ENCODE measurements around the gene MIGA2. TPM values are rescaled to one million over a fixed set of nuclear protein-coding genes. Genes with fewer than 3 reads are reported as not detected.
"Not testable (repeated sequence)": the region's sequence is repeated elsewhere in the genome, so short reads cannot be mapped to it uniquely, and the experiment has no call there.

MIGA2 gene
- total RNA-seq, 1 donor from 2014 or later = 39.3 TPM

DNA sequence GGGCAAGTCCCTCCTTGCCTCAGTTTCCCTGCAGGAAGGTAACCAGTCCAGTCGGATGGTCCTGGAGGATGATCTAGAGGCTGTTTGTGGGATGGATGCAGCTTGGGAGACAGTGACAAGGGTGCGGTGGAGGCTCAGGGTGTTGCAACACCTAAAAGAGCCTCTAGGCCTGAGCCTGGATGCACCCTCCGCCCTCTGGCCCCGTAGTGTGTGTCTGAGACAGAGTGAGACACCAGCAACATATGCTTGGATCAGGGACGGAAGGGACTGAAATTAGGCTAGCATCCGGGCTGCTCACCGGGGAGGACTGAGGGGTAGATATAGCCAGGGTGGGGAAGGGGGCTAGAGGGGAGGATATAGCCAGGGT lies 73.1 kb downstream of the MIGA2 start:
- intact Hi-C loops (cut with DNase I) = no loop called here
- DNase-seq (ENCODE audit: low spot score) = no peak

DNA sequence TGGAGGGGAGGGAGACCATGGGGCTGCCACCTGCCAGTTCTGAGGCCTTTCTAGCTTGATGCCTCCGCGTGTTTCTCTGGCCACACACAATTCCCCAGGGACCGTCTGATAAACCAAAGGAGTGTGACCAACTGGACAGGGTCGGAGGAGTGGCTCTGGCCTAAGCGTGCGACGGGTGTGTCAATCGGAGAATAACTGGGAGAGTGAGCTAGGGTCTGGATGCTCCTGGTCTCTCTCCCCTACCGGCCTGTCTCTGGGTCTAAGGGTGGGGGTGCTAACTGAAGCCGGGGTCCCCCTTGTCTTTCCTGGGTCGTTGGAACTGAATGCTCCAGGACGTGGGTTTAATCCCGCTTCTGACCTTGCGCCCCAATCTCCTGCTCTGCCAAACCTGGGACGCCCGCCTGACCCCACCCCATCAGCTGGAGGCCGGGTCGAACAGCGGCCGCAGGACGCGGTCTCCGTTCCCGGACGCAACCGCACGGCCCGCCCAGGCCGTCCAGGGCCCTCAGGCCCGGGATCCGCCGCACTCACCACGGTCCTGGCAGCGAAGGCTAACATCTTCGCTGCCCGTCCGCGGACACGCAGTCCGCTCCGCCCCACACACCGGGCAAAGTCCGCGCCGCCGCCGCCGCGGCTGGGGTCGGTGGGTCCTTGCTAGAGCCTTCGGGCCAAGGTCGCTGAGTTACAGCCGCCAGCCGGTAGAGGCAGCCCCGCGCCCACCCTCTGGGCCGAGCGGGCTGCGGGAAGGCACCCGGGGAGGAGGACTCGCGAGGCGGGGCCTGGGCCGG lies 73.7 kb downstream of the MIGA2 start:
- intact Hi-C loops (cut with DNase I) = loop anchor here (2.0 kb wide), 1 partner anchor 73 kb away; the partner anchor contains the start of gene MIGA2
- DNase-seq (ENCODE audit: low spot score) = no peak

DNA sequence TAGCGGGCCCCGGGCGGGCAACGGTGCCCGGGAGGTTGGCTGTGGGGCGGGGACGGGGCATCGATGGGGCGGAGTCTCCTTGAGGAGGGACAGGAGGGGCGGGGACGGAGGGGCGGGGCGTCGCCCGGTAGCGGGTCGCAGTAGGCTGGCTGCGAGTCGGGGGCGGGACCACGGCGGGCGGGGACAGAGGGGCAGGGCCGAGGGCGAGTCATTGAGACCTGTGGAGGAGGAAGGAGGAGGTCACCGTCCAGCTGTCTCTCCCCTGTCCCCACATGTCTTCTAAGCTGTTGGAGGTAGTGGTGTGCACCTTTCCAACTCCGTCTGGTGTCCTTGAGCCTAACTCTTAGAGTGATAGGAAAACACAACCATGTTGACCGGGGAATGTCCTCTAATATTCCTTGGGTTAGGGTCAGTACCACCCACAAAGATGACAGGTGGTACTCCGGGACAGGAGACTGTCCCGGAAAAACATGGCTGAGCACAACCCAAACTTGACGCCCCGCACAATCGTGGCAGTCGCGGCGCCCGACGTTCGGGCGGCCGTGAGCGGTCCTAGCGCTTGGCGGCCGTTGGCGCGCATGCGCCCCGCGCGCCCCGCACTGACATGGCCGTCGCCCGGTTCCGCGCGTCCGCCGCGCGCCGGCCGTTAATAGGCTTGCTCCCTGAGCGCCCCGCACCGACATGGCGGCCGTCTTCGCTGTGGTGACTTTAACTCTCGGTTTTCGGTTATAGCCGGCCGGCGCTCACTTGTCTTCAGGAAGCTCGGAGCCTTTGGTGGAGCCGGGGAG lies 74.5 kb downstream of the MIGA2 start, which contains the start of the genes CRAT and PTPA:
CRAT (minus strand) TSS at position 54 of the 788 bp plus-strand sequence. CDS start 284 bp downstream, outside the sequence.
PTPA (plus strand) TSS at position 676 of the 788 bp plus-strand sequence. CDS start 186 bp downstream, outside the sequence.
- intact Hi-C loops (cut with DNase I) = loop anchor here (2.0 kb wide), 1 partner anchor 74 kb away; the partner anchor contains the start of gene MIGA2
- DNase-seq (ENCODE audit: low spot score) = peak; percentile 100

DNA sequence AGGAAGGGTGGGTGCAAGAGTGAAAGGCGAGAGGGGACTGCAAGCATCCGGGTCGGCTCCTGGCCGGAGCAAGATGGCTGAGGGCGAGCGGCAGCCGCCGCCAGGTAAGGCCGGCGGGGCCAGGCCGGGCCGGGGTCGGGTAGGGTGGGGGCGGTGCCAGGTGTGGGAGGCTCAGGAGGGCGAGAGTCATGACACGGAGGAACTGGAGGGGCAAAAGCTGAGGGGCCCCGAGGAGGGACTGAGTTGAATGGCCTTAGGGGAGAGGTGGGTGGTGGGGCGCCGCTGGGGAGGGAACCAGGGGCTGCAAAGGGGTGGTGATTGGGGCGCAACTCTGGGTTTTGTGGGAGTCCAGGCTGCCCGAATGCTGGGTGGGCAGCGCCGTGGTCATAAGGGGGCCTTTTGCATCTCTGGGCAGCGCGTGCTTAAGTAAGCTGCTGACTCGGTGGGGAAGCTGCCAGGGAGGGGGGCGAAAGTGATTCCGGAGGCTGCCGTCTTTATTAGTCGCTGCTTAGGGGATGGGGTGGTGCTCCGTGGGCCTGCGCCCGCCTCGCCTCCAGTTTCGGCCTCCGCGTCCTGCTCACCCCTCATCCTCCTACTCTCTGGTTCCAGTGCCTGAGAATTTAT lies 75.2 kb downstream of the MIGA2 start:
- peak; percentile 83 for DNase-seq (ENCODE audit: low spot score)
- intact Hi-C loops (cut with DNase I) = loop anchor here (2.0 kb wide), 1 partner anchor 75 kb away; the partner anchor contains the start of gene MIGA2

DNA sequence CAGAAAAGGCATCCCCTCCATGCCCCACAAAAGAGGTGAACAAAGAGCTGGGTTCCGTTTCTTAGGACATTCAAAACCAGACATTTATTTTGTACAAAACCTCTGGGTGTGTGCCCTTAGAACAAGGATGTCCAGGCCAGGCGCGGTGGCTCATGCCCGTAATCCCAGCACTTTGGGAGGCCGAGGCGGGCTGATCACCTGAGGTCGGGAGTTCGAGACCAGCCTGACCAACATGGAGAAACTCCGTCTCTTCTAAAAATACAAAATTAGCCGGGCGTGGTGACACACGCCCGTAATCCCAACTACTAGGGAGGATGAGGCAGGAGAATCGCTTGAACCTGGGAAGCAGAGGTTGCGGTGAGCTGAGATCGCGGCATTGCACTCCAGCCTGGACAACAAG lies 76.1 kb downstream of the MIGA2 start:
- intact Hi-C loops (cut with DNase I); DNase-seq (ENCODE audit: low spot score): not testable (repeated sequence)

DNA sequence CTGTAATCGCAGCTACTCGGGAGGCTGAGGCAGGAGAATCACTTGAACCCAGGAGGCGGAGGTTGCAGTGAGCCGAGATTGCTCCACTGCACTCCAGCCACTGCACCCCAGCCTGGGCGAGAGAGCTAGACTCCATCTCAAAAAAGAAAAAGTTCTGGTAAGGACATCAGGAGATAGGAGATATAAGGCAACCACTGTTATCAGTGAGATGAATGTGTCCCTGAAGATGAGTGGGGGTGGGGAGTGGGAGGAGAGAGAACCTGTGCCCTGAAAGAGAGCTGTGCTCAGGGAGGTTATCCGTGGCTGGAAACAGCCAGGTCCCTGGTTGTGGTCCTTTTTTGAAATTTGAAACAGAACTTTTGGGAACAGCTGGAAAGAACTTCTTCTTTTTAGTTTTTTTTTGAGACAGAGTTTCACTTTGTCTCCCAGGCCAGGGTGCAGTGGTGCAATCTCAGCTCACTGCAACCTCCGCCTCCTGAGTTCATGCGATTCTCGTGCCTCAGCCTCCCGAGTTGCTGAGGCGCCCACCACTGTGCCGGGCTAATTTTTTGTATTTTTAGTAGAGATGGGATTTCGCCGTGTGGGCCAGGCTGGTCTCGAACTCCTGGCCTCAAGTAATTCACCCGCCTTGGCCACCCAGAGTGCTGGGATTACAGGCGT lies 77.3 kb downstream of the MIGA2 start:
- DNase-seq (ENCODE audit: low spot score) = no peak
- intact Hi-C loops (cut with DNase I) = no loop called here

DNA sequence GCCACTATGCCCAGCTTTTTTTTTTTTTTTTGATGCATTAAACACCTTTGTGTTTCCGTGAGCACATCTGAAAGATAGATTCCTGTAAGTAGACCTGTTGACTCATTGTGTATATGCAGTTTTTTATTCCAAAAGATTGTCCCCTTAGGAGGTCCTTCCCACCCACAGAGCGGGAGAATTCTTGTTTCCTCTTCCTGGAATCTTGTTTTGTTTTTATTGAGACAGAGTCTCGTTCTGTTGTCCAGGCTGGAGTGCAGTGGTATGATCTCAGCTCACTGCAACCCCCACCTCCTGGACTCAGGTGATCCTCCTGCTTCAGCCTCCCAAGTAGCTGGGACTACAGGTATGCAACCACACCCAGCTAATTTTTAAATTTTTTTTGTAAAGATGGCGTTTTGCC lies 82.4 kb downstream of the MIGA2 start:
- intact Hi-C loops (cut with DNase I) = no loop called here
- no peak for DNase-seq (ENCODE audit: low spot score)

DNA sequence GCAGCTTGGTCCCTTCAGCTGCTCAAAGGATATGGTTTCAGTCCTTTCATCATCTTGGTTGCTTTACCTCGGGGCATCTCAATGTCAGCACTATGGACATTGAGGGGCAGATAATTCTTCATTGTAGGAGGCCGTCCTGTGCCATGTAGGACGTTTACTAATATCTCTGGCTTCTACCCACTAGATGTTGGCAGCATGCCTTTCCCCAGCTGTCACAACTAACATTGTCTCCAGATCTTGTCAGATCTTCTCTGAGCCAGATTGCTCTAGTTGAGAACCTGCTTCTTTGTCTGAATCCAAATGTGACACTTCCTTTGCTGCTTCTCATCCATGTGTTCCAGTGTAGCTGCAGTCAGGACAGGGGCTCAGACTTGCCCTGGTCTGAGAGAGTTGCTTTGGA lies 85.1 kb downstream of the MIGA2 start:
- no peak for DNase-seq (ENCODE audit: low spot score)
- intact Hi-C loops (cut with DNase I) = no loop called here

Other genes starting within 250 kb of the MIGA2 start
- gene TBC1D13, start 249.4 kb upstream of the MIGA2 start, total RNA-seq = 15.7 TPM
- gene ENDOG, start 218.1 kb upstream of the MIGA2 start, total RNA-seq = 47.1 TPM
- 18.0 TPM for gene SPOUT1, start 206.8 kb upstream of the MIGA2 start, total RNA-seq
- 9.2 TPM for gene KYAT1, start 154.7 kb upstream of the MIGA2 start, total RNA-seq
- 24.2 TPM for gene LRRC8A, start 154.5 kb upstream of the MIGA2 start, total RNA-seq
- gene PHYHD1, start 115.6 kb upstream of the MIGA2 start, total RNA-seq = 21.9 TPM
- gene DOLK, start 89.0 kb upstream of the MIGA2 start, total RNA-seq = 9.8 TPM
- 36.3 TPM for gene NUP188, start 88.9 kb upstream of the MIGA2 start, total RNA-seq
- gene SH3GLB2, start 8.3 kb upstream of the MIGA2 start, total RNA-seq = 40.6 TPM
- gene DOLPP1, start 44.5 kb downstream of the MIGA2 start, total RNA-seq = 4.8 TPM
- gene CRAT, start 74.2 kb downstream of the MIGA2 start, total RNA-seq = 68.1 TPM
- 204 TPM for gene PTPA, start 74.8 kb downstream of the MIGA2 start, total RNA-seq
- 12.6 TPM for gene IER5L, start 141.6 kb downstream of the MIGA2 start, total RNA-seq